A673 (cell line): ENCODE data around the gene P2RY11.

ENCODE experiments used
- CTCF ChIP-seq: fragments of 300-800, 200-600 bp; sonication (generic); conservative IDR thresholded peaks from 2 replicates; pipeline ENCODE4 v1.5.1; 2017; ENCODE audit warnings: low read depth, mild to moderate bottlenecking, antibody characterized with exemption, low read length, moderate library complexity, mixed read lengths
- EZH2 ChIP-seq: fragments of 200-600 bp; sonication (generic); IDR thresholded peaks from 2 replicates; pipeline ENCODE4 v1.6.1; 2017; ENCODE audit warnings: borderline replicate concordance, low read depth, mild to moderate bottlenecking, mixed read lengths, antibody characterized with exemption, low read length; ENCODE audit not compliant: poor library complexity, severe bottlenecking

DNA sequence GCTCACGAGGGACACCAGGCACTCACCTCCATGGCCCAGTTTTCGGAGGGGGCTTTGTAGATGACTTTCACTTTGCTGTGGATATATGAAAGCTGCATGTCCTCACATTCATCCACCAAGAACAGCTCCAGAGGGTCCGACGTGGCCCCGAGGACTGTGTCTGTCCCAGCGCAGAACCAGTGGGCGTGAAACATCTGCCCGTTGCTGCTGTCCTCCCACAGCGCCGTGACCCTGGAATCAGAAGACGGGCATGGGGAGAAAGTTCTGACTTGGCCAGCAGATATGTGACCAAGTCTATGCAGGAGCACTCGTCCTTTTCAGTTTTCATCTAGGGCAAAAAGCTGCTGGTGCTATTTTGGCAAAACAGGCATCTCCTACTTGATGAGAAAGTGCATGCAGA, 37.9 kb downstream of the P2RY11 start:
- TF ChIP-seq CTCF (no peak), EZH2 (no peak)
